Thymus (tissue), 11 donors: ENCODE results near the gene FKBP7. TPM values are rescaled to one million over a fixed set of nuclear protein-coding genes. Genes with fewer than 3 reads are reported as not detected.
A peak's percentile ranks its signal among the peaks of the same experiment; 100 is the strongest.
"Not testable (repeated sequence)": the region's sequence is repeated elsewhere in the genome, so short reads cannot be mapped to it uniquely, and the experiment has no call there.

Source experiments
- DNase-seq, 9 donors: peaks; one replicate each; pipeline ENCODE4 v3.0.0-alpha.2; 2013; ENCODE audit warnings: low spot score in 9 of 9, low read depth in 6 of 9, missing footprints in 1 of 9
- H3K27ac ChIP-seq, 2 donors: one replicate each; pipeline ENCODE4 v1.5.1; 2013; ENCODE audit warnings: control low read depth in 1 of 2, low read depth in 1 of 2, low read length in 1 of 2, mild to moderate bottlenecking in 1 of 2, moderate library complexity in 1 of 2
- H3K27me3 ChIP-seq, 2 donors: one replicate each; pipeline ENCODE4 v1.5.1; 2013; ENCODE audit warnings: low read length in 1 of 2; ENCODE audit not compliant: control insufficient read depth in 2 of 2, insufficient read depth in 1 of 2
- H3K36me3 ChIP-seq, 2 donors: one replicate each; pipeline ENCODE4 v1.5.1; 2013; ENCODE audit warnings: low read length in 1 of 2, mild to moderate bottlenecking in 1 of 2, moderate library complexity in 1 of 2; ENCODE audit not compliant: control insufficient read depth in 2 of 2, insufficient read depth in 2 of 2
- H3K4me1 ChIP-seq, 2 donors: one replicate each; pipeline ENCODE4 v1.5.1; 2013; ENCODE audit warnings: low read length in 2 of 2; ENCODE audit not compliant: control insufficient read depth in 2 of 2, insufficient read depth in 2 of 2
- H3K4me3 ChIP-seq, 2 donors: one replicate each; pipeline ENCODE4 v1.5.1; 2013; ENCODE audit warnings: low read length in 2 of 2, control low read depth in 1 of 2, mild to moderate bottlenecking in 1 of 2
- H3K9me3 ChIP-seq, 2 donors: one replicate each; pipeline ENCODE4 v1.5.1; 2013; ENCODE audit warnings: low read length in 1 of 2, mild to moderate bottlenecking in 1 of 2; ENCODE audit not compliant: control insufficient read depth in 2 of 2, insufficient read depth in 1 of 2
- WGBS: extraction: QIAGEN DNeasy Blood & Tissue Kit; methylation state at CpG from one replicate; pipeline ENCODE4 v1.1.7; 2013; 5-methylcytosine and 5-hydroxymethylcytosine counted together
- polyA plus RNA-seq: library from polyadenylated mRNA; stranded (reverse); fragments of 200-250 nt; gene quantifications from one replicate; pipeline ENCODE4 v1.2.3, GENCODE V29; 2013
- total RNA-seq: library from RNA; stranded (reverse); fragments of 120-200 nt; gene quantifications from one replicate; pipeline ENCODE4 v1.2.4, GENCODE V29; 2013
- donor health status: healthy.

FKBP7 gene
- total and polyA plus RNA-seq, 2 donors: 6.5 to 7.4 TPM

- H3K9me3 ChIP-seq, DNase-seq, H3K27me3 ChIP-seq, H3K4me3 ChIP-seq, H3K4me1 ChIP-seq, H3K36me3 ChIP-seq, H3K27ac ChIP-seq: not testable (repeated sequence)
- over 99% methylated on average over 5 of the region's 5 CpGs for WGBS
Observed at GRCh38 chr2:178471313-178471712, 7.1 kb downstream of the FKBP7 start.

GRCh38 chr2:178469219-178469849 is 9.1 kb downstream of the FKBP7 start:
- Histone ChIP-seq H3K4me3 (no peak overlapping the region), H3K36me3 (peaks cover 0 to 4% of the 10 kb centered on the region in 2 donors), H3K27ac (no peak overlapping the region), H3K9me3 (no peaks in the 10 kb centered on the region), H3K4me1 (no peaks in the 10 kb centered on the region), H3K27me3 (no peaks in the 10 kb centered on the region)
- DNase-seq: no peak
- WGBS: 98% methylated on average over 7 of the region's 7 CpGs

- no peak overlapping the region for H3K27ac ChIP-seq
- H3K4me1 ChIP-seq: no peaks in the 10 kb centered on the region
- H3K4me3 ChIP-seq: no peak overlapping the region
- 97% methylated on average over 11 of the region's 11 CpGs for WGBS
- no peaks in the 10 kb centered on the region for H3K36me3 ChIP-seq
- no peak for DNase-seq
- H3K27me3 ChIP-seq: no peaks in the 10 kb centered on the region
- no peaks in the 10 kb centered on the region for H3K9me3 ChIP-seq
Observed at GRCh38 chr2:178457390-178457886, 21.0 kb downstream of the FKBP7 start.

GRCh38 chr2:178455947-178456346 is 22.5 kb downstream of the FKBP7 start:
- WGBS: 96% methylated on average over 5 of the region's 5 CpGs
- no peaks in the 10 kb centered on the region for H3K36me3 ChIP-seq
- no peaks in the 10 kb centered on the region for H3K27me3 ChIP-seq
- no peaks in the 10 kb centered on the region for H3K9me3 ChIP-seq
- H3K4me1 ChIP-seq: peaks cover 0 to 5% of the 10 kb centered on the region in 2 donors
- no peak overlapping the region for H3K27ac ChIP-seq
- DNase-seq: no peak
- H3K4me3 ChIP-seq: no peak overlapping the region

GRCh38 chr2:178452870-178453269 is 25.5 kb downstream of the FKBP7 start:
- DNase-seq: no peak
- WGBS: 93% methylated on average over 5 of the region's 5 CpGs
- Histone ChIP-seq H3K27me3 (no peaks in the 10 kb centered on the region), H3K4me3 (no peak overlapping the region), H3K27ac (no peak overlapping the region), H3K9me3 (no peaks in the 10 kb centered on the region), H3K36me3 (peaks cover 0 to 9% of the 10 kb centered on the region in 2 donors), H3K4me1 (peaks cover 11 to 18% of the 10 kb centered on the region in 2 donors)

GRCh38 chr2:178452334-178452733 is 26.1 kb downstream of the FKBP7 start:
- H3K9me3 ChIP-seq: no peaks in the 10 kb centered on the region
- no peaks in the 10 kb centered on the region for H3K27me3 ChIP-seq
- H3K4me1 ChIP-seq: peaks cover 11 to 18% of the 10 kb centered on the region in 2 donors
- peaks cover 0 to 11% of the 10 kb centered on the region in 2 donors for H3K36me3 ChIP-seq
- no peak for DNase-seq
- no peak overlapping the region for H3K27ac ChIP-seq
- 99% methylated on average over 2 of the region's 2 CpGs for WGBS
- no peak overlapping the region for H3K4me3 ChIP-seq

GRCh38 chr2:178450774-178451525 is 27.4 kb downstream of the FKBP7 start, which contains the start of the genes PJVK and PRKRA:
PJVK (plus strand) TSS chr2:178451378; CDS start chr2:178453410, 2,032 bp downstream.
PRKRA (minus strand) TSS chr2:178451175; CDS start chr2:178451030, 145 bp downstream.
- Histone ChIP-seq H3K4me1 (peaks cover 11 to 18% of the 10 kb centered on the region in 2 donors), H3K27ac (peak within 1 kb of the TSS; percentile 97 to 99), H3K27me3 (no peaks in the 10 kb centered on the region), H3K9me3 (no peaks in the 10 kb centered on the region), H3K36me3 (peaks cover 2 to 16% of the 10 kb centered on the region in 2 donors), H3K4me3 (peak within 1 kb of the TSS; percentile 75 to 76)
- under 1% methylated on average over 76 of the region's 76 CpGs for WGBS
- DNase-seq: peak; percentile 83 to 97 (median 91)

- Histone ChIP-seq H3K36me3 (peaks cover 6 to 20% of the 10 kb centered on the region in 2 donors), H3K9me3 (no peaks in the 10 kb centered on the region), H3K27me3 (no peaks in the 10 kb centered on the region), H3K27ac (peak overlapping the region; percentile 97 to 99), H3K4me1 (peaks cover 11 to 18% of the 10 kb centered on the region in 2 donors), H3K4me3 (peak overlapping the region; percentile 75 to 76)
- under 1% methylated on average over 25 of the region's 25 CpGs for WGBS
- DNase-seq: peak in 8 of 9 donors; percentile 44 to 92 (median 77)
Observed at GRCh38 chr2:178450524-178450773, 28.0 kb downstream of the FKBP7 start.
